Measurements from ENCODE around the gene PDCD5.

The PDCD5 gene

GRCh38 chr19:32581705-32582179 is 752 bp downstream of the PDCD5 start:
- H3K9me3 ChIP-seq (ENCODE audit: control insufficient read depth, insufficient read depth, low read depth, low read length) = no peaks in the 10 kb centered on the region; the same call in 1 of the 2 replicates
- ChIA-PET POLR2A (interaction anchor here (0.5 to 3.6 kb wide), 9 partner anchors 14 to 391 kb away, joined by 3 to 13 read pairs (median 6); partner anchors contain the start of genes ANKRD27, DPY19L3, FAAP24 and NUDT19), CTCF (interaction anchor here (0.7 to 1.3 kb wide), 4 partner anchors 10 to 177 kb away, joined by 3 to 5 read pairs (median 4); no protein-coding TSS in a partner anchor)
- H3K4me3 ChIP-seq (ENCODE audit: low read depth, low read length) = peak overlapping the region; percentile 76
- H3K4me1 ChIP-seq (ENCODE audit: control insufficient read depth, insufficient read depth, low read length) = peaks cover 21% of the 10 kb centered on the region
- H3K36me3 ChIP-seq (ENCODE audit: control insufficient read depth in 2 of 2, insufficient read depth in 1 of 2, low read length in 2 of 2) = peaks cover 45 to 46% of the 10 kb centered on the region in 2 experiments
- H3K27ac ChIP-seq (ENCODE audit: extremely low read depth, low read depth, low read length) = peak overlapping the region; percentile 98
- TF ChIP-seq TSHZ1 (tag by site-specific recombination; IDR thresholded peaks at IDR 0.05; ENCODE audit: borderline replicate concordance) = no peak; the same call in 1 of the 2 replicates
- no peak for TF ChIP-seq ZNF670 (tag by site-specific recombination; IDR thresholded peaks at IDR 0.05; ENCODE audit: low read depth)
- no peak for TF ChIP-seq ZNF155 (tag by site-specific recombination; IDR thresholded peaks at IDR 0.05)
- no peak for TF ChIP-seq ZNF513 (tag by site-specific recombination; IDR thresholded peaks at IDR 0.05)
- TF ChIP-seq ZXDB (tag by site-specific recombination; IDR thresholded peaks at IDR 0.05) = peak; percentile 14
- no peak for TF ChIP-seq SETDB1 (IDR thresholded peaks at IDR 0.05; ENCODE audit: insufficient read length, low read length)
- TF ChIP-seq PRDM1 (tag by site-specific recombination; IDR thresholded peaks at IDR 0.05) = no peak
- TF ChIP-seq RBAK (tag by site-specific recombination; IDR thresholded peaks at IDR 0.05) = no peak
- TF ChIP-seq, protein P1, sequence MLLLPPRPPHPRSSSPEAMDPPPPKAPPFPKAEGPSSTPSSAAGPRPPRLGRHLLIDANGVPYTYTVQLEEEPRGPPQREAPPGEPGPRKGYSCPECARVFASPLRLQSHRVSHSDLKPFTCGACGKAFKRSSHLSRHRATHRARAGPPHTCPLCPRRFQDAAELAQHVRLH (tag by site-specific recombination; IDR thresholded peaks at IDR 0.05) = no peak
- no peak for TF ChIP-seq ZSCAN30 (tag by site-specific recombination; IDR thresholded peaks at IDR 0.05)
- peak; percentile 29 for TF ChIP-seq KLF8 (tag by site-specific recombination; IDR thresholded peaks at IDR 0.05)
- TF ChIP-seq KLF1 (tag by site-specific recombination; IDR thresholded peaks at IDR 0.05) = no peak
- TF ChIP-seq OSR2 (tag by site-specific recombination; IDR thresholded peaks at IDR 0.05) = no peak
- TF ChIP-seq ZSCAN23 (tag by site-specific recombination; IDR thresholded peaks at IDR 0.05) = no peak
- TF ChIP-seq ZBTB21 (tag by site-specific recombination; IDR thresholded peaks at IDR 0.05) = peak; percentile 40; the same call in 1 of the 2 replicates
- TF ChIP-seq ZFP41 (tag by site-specific recombination; IDR thresholded peaks at IDR 0.05; ENCODE audit: borderline replicate concordance) = no peak
- peak; percentile 62 for TF ChIP-seq SP2 (tag by site-specific recombination; IDR thresholded peaks at IDR 0.05)
- no peak for TF ChIP-seq ZNF514 (tag by site-specific recombination; IDR thresholded peaks at IDR 0.05)
- TF ChIP-seq, protein P2, sequence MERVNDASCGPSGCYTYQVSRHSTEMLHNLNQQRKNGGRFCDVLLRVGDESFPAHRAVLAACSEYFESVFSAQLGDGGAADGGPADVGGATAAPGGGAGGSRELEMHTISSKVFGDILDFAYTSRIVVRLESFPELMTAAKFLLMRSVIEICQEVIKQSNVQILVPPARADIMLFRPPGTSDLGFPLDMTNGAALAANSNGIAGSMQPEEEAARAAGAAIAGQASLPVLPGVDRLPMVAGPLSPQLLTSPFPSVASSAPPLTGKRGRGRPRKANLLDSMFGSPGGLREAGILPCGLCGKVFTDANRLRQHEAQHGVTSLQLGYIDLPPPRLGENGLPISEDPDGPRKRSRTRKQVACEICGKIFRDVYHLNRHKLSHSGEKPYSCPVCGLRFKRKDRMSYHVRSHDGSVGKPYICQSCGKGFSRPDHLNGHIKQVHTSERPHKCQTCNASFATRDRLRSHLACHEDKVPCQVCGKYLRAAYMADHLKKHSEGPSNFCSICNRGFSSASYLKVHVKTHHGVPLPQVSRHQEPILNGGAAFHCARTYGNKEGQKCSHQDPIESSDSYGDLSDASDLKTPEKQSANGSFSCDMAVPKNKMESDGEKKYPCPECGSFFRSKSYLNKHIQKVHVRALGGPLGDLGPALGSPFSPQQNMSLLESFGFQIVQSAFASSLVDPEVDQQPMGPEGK (tag by site-specific recombination; IDR thresholded peaks at IDR 0.05) = peak; percentile 64
- no peak for TF ChIP-seq ZNF354C (tag by site-specific recombination; IDR thresholded peaks at IDR 0.05; ENCODE audit: borderline replicate concordance, low read depth)
- TF ChIP-seq WT1 (tag by site-specific recombination; IDR thresholded peaks at IDR 0.05) = no peak
- no peak; the same call in 1 of the 2 replicates for TF ChIP-seq KLF9 (tag by site-specific recombination; IDR thresholded peaks at IDR 0.05; ENCODE audit: low read depth)
- no peak for TF ChIP-seq ZNF292 (tag by site-specific recombination; IDR thresholded peaks at IDR 0.05; ENCODE audit: borderline replicate concordance, low read depth)
- TF ChIP-seq ZNF146 (tag by site-specific recombination; IDR thresholded peaks at IDR 0.05) = 0 out of 2 replicates have a peak, but pooled peaks have one; percentile 8
- no peak for TF ChIP-seq REST (tag by site-specific recombination; IDR thresholded peaks at IDR 0.05)
- TF ChIP-seq ZNF585B (tag by site-specific recombination; IDR thresholded peaks at IDR 0.05) = no peak
- TF ChIP-seq ZNF596 (tag by site-specific recombination; IDR thresholded peaks at IDR 0.05) = no peak
- no peak for TF ChIP-seq ZNF48 (tag by site-specific recombination; IDR thresholded peaks at IDR 0.05)
- no peak for TF ChIP-seq ZNF248 (tag by site-specific recombination; IDR thresholded peaks at IDR 0.05)
